ENCODE results near the gene FN3KRP.
A peak's percentile ranks its signal among the peaks of the same experiment; 100 is the strongest.
"Not testable (repeated sequence)": the region's sequence is repeated elsewhere in the genome, so short reads cannot be mapped to it uniquely, and the experiment has no call there.

FN3KRP gene

DNA sequence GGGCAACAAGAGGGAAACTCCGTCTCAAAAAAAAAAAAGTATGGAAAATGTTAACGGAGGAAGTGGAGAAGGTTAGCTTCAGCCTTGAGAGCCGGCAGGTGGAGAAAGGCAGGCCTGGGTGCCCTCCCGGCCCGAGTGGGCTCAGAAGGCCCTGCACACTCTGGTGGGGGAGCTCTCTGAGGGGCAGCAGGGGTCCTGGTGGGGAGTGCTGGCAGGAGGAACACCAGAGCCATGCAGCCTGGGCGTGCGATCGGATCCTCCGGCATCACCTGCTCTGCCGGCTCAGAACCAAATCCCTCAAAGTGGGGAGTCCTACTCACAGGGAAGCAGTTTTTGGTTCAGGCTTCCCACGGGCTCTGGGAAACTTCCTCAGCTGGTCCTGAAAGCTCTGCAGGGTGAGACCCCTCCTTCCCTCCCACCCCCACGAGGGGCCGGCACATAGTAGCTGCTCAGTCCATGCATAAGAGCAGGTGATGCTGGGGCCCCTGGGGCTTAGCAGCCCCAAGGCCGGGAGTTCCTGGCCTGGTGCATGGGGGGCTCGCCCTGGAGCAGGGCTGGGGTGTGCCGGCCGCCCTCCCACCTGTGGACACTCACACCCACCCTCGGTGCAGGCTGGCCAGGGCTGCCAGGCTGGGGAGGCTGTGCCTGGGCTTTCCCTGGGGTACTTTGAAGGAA lies 20.1 kb downstream of the FN3KRP start:
- DNase-seq, result peak in 4 of 10 donors; percentile 28 to 85 (median 72)
- intact Hi-C loops (cut with DNase I), result loop anchor here (5.0 kb wide), 2 partner anchors 69 to 89 kb away; partner anchors contain the start of gene WDR45B

GRCh38 chr17:82737967-82738877 lies 21.7 kb downstream of the FN3KRP start:
- intact Hi-C loops (cut with DNase I), result loop anchor here (5.0 kb wide), 2 partner anchors 71 to 91 kb away; partner anchors contain the start of gene WDR45B
- peak; percentile 84 to 99 (median 94) for DNase-seq

- peak in 3 of 10 donors; percentile 16 to 44 (median 31) for DNase-seq
- intact Hi-C loops (cut with DNase I), result no loop called here
Measured at GRCh38 chr17:82740906-82741759, 24.6 kb downstream of the FN3KRP start.

GRCh38 chr17:82743344-82744219 lies 27.1 kb downstream of the FN3KRP start:
- intact Hi-C loops (cut with DNase I), result no loop called here
- DNase-seq, result peak in 3 of 10 donors; percentile 64 to 70 (median 64)

GRCh38 chr17:82744736-82745135 lies 28.2 kb downstream of the FN3KRP start:
- peak in 2 of 10 donors; percentile 11 to 16 for DNase-seq
- intact Hi-C loops (cut with DNase I), result not testable (repeated sequence)

GRCh38 chr17:82745524-82745923 lies 29.0 kb downstream of the FN3KRP start:
- intact Hi-C loops (cut with DNase I), result no loop called here
- DNase-seq, result peak in 1 of 10 donors; percentile 7

DNA sequence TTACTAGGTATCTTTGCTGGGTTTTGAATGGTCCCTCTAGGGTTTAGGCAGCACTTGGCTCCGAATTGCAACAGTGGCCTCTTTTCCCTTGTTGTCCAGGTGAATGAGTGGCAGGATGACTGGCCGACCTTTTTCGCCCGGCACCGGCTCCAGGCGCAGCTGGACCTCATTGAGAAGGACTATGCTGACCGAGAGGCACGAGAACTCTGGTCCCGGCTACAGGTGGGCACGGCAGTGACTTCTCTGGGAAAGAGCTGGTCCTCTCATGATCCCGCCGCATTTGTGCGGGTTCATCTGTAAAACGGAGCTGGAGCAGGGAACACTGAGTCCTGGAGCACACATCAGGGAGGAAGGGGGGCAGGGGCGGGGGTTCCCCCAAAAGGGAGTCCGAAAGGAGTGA lies 32.2 kb downstream of the FN3KRP start:
- DNase-seq, result peak in 2 of 10 donors; percentile 50 to 78

DNA sequence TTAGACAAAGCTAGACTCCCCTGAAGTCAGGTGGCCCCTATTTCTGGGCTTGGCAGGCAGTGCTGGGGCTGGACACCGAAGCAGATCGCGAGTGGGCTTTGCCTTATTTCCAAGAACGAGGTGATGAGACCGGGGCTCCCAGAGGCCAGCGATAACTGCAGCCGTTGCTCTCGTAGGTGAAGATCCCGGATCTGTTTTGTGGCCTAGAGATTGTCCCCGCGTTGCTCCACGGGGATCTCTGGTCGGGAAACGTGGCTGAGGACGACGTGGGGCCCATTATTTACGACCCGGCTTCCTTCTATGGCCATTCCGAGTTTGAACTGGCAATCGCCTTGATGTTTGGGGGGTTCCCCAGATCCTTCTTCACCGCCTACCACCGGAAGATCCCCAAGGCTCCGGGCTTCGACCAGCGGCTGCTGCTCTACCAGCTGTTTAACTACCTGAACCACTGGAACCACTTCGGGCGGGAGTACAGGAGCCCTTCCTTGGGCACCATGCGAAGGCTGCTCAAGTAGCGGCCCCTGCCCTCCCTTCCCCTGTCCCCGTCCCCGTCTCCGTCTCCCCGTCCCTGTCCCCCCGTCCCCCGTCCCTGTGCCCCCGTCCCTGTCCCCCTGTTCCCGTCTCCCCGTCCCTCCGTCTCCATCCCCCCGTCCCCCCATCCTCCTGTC lies 33.9 kb downstream of the FN3KRP start:
- intact Hi-C loops (cut with DNase I), result no loop called here
- peak in 2 of 10 donors; percentile 77 to 84 for DNase-seq

More for the DNA sequence above, 32.2 kb downstream of the FN3KRP start:
- intact Hi-C loops (cut with DNase I), result no loop called here

DNA sequence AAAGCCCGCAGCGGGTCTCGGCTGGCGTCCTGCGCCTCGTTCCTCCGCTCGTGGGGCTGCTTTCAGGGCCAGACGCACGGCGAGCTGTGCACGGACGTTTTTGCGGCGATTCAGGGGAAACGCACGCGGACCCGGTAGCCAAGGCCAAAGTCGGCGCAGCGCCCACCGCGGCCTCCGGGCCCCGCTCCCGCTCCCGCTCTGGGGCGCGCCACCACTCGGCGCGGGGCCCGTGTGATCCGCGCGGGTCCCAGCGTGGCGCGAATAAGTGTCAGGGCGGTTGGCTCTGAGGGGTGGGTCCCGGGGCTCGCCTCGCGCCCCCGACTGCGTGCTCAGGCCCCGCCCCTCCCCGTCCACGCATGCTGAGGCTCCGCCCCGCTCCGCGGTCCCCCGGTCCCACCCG lies 34.7 kb downstream of the FN3KRP start:
- DNase-seq, result peak in 1 of 10 donors; percentile 75
- intact Hi-C loops (cut with DNase I), result no loop called here

DNA sequence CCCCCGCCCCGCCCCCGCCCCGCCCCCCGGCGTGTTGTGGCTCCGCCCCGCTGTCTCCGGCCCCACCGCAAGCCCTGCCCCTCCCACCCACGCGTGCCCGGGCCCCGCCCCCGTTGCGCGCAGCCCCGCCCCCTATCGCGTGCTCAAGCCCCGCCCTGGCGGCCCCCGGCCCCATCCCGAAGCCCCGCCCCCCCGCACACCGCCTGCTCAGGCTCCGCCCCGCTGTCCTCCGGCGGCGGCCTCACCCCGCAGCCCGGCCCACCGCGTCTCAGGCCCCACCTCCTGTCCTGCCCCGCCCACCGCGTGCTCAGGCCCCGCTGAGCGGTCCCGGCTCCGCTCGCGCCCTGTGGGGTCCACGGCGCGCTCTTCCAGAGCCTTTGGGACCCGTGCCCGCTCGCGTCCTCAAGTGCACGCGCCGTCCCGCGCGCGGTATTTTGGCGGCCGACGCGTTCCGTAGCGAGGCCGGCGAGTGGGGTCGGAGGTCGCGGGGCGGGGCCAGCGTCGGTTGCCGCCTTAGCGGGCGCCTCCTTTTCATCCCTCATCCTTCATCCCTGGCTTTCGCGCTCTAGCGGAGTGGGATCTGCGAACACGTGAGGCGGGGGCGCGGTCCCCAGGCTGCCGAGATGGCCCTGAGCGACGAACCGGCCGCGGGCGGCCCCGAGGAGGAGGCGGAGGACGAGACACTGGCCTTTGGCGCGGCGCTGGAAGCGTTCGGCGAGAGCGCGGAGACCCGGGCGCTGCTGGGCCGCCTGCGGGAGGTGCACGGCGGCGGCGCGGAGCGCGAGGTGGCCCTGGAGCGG lies 35.3 kb downstream of the FN3KRP start, which contains the start of gene TBCD:
TBCD (plus strand) TSS at position 495 of the 800 bp plus-strand sequence; CDS start at position 624, 129 bp downstream.
- intact Hi-C loops (cut with DNase I), result no loop called here

GRCh38 chr17:82752371-82753200 lies 36.1 kb downstream of the FN3KRP start:
- peak in 3 of 10 donors; percentile 79 to 86 (median 84) for DNase-seq
- intact Hi-C loops (cut with DNase I), result no loop called here

More for the DNA sequence above, 35.3 kb downstream of the FN3KRP start, which contains the start of gene TBCD:
- DNase-seq, result peak; percentile 73 to 98 (median 84)

GRCh38 chr17:82753201-82753464 lies 36.6 kb downstream of the FN3KRP start:
- intact Hi-C loops (cut with DNase I), result no loop called here
- DNase-seq, result peak in 2 of 10 donors; percentile 32 to 34

GRCh38 chr17:82754297-82755208 lies 38.0 kb downstream of the FN3KRP start:
- peak in 2 of 10 donors; percentile 83 to 89 for DNase-seq
- intact Hi-C loops (cut with DNase I), result no loop called here

DNA sequence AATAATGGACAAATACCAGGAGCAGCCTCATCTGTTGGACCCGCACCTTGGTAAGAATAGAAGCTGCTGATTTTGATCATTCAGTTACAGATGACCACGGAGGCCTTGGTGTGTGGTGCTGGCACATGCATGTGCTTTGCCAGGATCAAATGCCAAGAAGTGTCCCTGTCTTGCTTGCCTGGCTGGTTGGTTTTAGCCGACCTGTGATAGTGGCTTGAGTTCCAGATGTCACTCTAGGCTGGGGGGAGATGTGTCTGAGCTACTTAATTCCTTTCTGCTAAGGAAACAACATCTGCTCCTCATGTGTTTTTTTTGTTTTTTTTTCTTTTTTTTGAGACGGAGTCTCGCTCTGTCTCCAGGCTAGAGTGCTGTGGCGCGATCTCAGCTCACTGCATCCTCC lies 39.7 kb downstream of the FN3KRP start:
- intact Hi-C loops (cut with DNase I), result no loop called here

GRCh38 chr17:82765371-82765770 lies 48.9 kb downstream of the FN3KRP start:
- intact Hi-C loops (cut with DNase I), result no loop called here
- DNase-seq, result peak in 3 of 10 donors; percentile 13 to 83 (median 45)

More for the DNA sequence above, 39.7 kb downstream of the FN3KRP start:
- DNase-seq, result peak in 2 of 10 donors; percentile 10 to 12

All from posterior cingulate gyrus (tissue), 11 donors.